Caco-2 (cell line): ENCODE data around the gene MYL6. TPM values are rescaled to one million over a fixed set of nuclear protein-coding genes. Genes with fewer than 3 reads are reported as not detected.

Experiments used
- BruUV-seq: library from RNA; stranded (reverse); fragments of 400-500 nt; replicated peaks from 2 replicates; lab custom pipeline; 2021; lab: Mats Ljungman, UMichigan
- CTCF ChIA-PET: fragments of 300-600 bp; sonication (Branson Sonifier 250); formaldehyde crosslinking; loops from one replicate; lab custom pipeline; 2022; ENCODE audit warnings: antibody characterized with exemption; lab: Charles Lee
- POLR2A ChIA-PET: fragments of 300-600 bp; sonication (Branson Sonifier 250); formaldehyde crosslinking; loops from one replicate; lab custom pipeline; 2022; ENCODE audit warnings: antibody characterized with exemption; lab: Charles Lee
- DNase-seq, 2 experiments: peaks; one replicate each; pipeline versions ENCODE4 v3.0.0 to v3.0.0-alpha.2; 2020 to 2022
- H3K27me3 ChIP-seq: replicated peaks from 2 replicates; pipeline ENCODE4 v1.6.0; 2011; ENCODE audit warnings: low read length; ENCODE audit not compliant: control insufficient read depth, insufficient read depth
- H3K36me3 ChIP-seq: 2 replicates; pipeline ENCODE4 v1.5.1; 2011; ENCODE audit warnings: low read length; ENCODE audit not compliant: control insufficient read depth, insufficient read depth
- H3K4me1 ChIP-seq: fragments of 250-450 bp; sonication (Bioruptor Pico); 2 replicates; pipeline ENCODE4 v1.5.1; 2020; ENCODE audit warnings: mild to moderate bottlenecking
- H3K4me3 ChIP-seq: 2 replicates; pipeline ENCODE4 v1.5.1; 2011; ENCODE audit warnings: low read depth, mild to moderate bottlenecking, control low read depth, low read length
- H3K9me3 ChIP-seq: fragments of 250-450 bp; sonication (Bioruptor Pico); 2 replicates; pipeline ENCODE4 v1.5.1; 2020; ENCODE audit warnings: mild to moderate bottlenecking, moderate library complexity
- H3K27ac Mint-ChIP-seq: one replicate; pipeline ENCODE4 v1.8.0; 2022; ENCODE audit warnings: mixed read lengths; ENCODE audit not compliant: unreplicated experiment
- H3K27me3 Mint-ChIP-seq: one replicate; pipeline ENCODE4 v1.8.0; 2022; ENCODE audit warnings: mixed read lengths; ENCODE audit not compliant: insufficient read depth, unreplicated experiment
- H3K36me3 Mint-ChIP-seq: one replicate; pipeline ENCODE4 v1.8.0; 2022; ENCODE audit warnings: mild to moderate bottlenecking, mixed read lengths; ENCODE audit not compliant: insufficient read depth, unreplicated experiment
- H3K4me1 Mint-ChIP-seq: one replicate; pipeline ENCODE4 v1.8.0; 2022; ENCODE audit warnings: low read depth, mixed read lengths; ENCODE audit not compliant: unreplicated experiment
- H3K4me3 Mint-ChIP-seq: one replicate; pipeline ENCODE4 v1.8.0; 2022; ENCODE audit warnings: mild to moderate bottlenecking, moderate library complexity, mixed read lengths; ENCODE audit not compliant: unreplicated experiment
- H3K9me3 Mint-ChIP-seq: one replicate; pipeline ENCODE4 v1.8.0; 2022; ENCODE audit warnings: mixed read lengths; ENCODE audit not compliant: unreplicated experiment
- intact Hi-C: fragments of 100-400 bp; cut with micrococcal nuclease; formaldehyde crosslinking; loops from one replicate; pipeline ENCODE4 v1.10.0; 2022; ENCODE audit not compliant: unreplicated experiment
- total RNA-seq: library from RNA; stranded (reverse); gene quantifications from 2 replicates; pipeline ENCODE4 v1.2.3, GENCODE V29; 2022
- TF ChIP-seq, protein P1 (sequence below), 2 experiments: fragments of 200-600 bp in 1 of 2; IDR thresholded peaks; 1 replicate in 1 of 2; 2 replicates in 1 of 2; pipeline versions ENCODE4 v1.5.1 to v1.8.0; 2011 to 2022; ENCODE audit warnings: antibody characterized with exemption in 1 of 2, control low read depth in 1 of 2, inconsistent platforms in 1 of 2, low read depth in 1 of 2, low read length in 1 of 2, mild to moderate bottlenecking in 1 of 2, moderate library complexity in 1 of 2; ENCODE audit not compliant: insufficient read depth in 1 of 2, severe bottlenecking in 1 of 2, unreplicated experiment in 1 of 2

MYL6 gene
- total RNA-seq, 1 experiment from 2014 or later = 960 TPM

DNA sequence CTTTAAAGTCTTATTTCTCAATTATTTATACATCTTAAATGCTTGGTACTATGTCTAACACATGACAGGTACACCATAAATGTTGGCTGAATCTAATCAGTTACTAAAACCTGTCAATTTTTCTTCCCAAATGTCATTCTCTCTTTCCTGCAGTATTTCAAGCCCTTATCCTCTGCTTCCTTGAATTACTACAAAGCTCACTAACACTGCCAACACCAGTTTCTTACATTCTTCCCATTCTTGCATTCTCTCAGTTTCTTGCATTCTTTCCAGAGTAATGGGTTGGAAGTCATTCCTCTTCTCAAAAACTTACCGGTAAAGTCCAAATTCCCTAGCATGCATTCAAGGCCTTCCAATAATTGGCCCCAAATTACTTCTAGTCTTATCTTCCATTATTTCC, 40.7 kb downstream of the MYL6 start:
- H3K4me1 Mint-ChIP-seq = peaks cover 22% of the 10 kb centered on the region
- POLR2A ChIA-PET = no interaction called here
- peaks cover 8% of the 10 kb centered on the region for H3K4me1 ChIP-seq
- no peak overlapping the region for H3K4me3 ChIP-seq
- TF ChIP-seq, protein P1, sequence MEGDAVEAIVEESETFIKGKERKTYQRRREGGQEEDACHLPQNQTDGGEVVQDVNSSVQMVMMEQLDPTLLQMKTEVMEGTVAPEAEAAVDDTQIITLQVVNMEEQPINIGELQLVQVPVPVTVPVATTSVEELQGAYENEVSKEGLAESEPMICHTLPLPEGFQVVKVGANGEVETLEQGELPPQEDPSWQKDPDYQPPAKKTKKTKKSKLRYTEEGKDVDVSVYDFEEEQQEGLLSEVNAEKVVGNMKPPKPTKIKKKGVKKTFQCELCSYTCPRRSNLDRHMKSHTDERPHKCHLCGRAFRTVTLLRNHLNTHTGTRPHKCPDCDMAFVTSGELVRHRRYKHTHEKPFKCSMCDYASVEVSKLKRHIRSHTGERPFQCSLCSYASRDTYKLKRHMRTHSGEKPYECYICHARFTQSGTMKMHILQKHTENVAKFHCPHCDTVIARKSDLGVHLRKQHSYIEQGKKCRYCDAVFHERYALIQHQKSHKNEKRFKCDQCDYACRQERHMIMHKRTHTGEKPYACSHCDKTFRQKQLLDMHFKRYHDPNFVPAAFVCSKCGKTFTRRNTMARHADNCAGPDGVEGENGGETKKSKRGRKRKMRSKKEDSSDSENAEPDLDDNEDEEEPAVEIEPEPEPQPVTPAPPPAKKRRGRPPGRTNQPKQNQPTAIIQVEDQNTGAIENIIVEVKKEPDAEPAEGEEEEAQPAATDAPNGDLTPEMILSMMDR (IDR thresholded peaks at IDR 0.05; ENCODE audit: insufficient read depth in 1 of 2, low read depth in 1 of 2, low read length in 1 of 2, severe bottlenecking in 1 of 2, unreplicated experiment in 1 of 2) = no peak
- peak overlapping the region; percentile 3 for H3K27ac Mint-ChIP-seq
- H3K27me3 ChIP-seq = no peaks in the 10 kb centered on the region
- H3K9me3 Mint-ChIP-seq = no peaks in the 10 kb centered on the region
- no peak overlapping the region for H3K4me3 Mint-ChIP-seq
- H3K27me3 Mint-ChIP-seq = no peaks in the 10 kb centered on the region
- H3K9me3 ChIP-seq = no peaks in the 10 kb centered on the region
- intact Hi-C loops = no loop called here
- no TSS peak for BruUV-seq
- CTCF ChIA-PET = no interaction called here
- DNase-seq = no peak
- no peaks in the 10 kb centered on the region for H3K36me3 ChIP-seq
- peaks cover 24% of the 10 kb centered on the region for H3K36me3 Mint-ChIP-seq

DNA sequence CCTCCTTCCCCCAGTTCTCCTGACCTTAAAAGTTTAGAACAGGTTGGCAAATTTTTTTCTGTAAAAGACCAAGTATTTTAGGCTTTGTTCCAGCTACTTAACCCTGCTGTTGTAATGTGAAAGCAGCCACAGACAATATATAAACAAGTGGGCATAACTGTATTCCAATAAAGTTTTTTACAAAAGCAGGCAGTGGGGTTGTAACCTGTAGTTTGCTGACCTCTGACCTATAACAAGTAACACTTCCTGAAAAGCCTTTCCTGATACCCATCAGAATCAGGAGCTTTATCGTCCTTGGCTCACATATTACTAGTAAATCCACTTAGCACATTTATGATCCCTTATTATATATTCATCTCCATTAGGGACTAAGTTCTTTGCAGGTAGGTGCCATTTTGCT, 44.2 kb downstream of the MYL6 start:
- TF ChIP-seq, protein P1 (IDR thresholded peaks at IDR 0.05; ENCODE audit: insufficient read depth in 1 of 2, low read depth in 1 of 2, low read length in 1 of 2, severe bottlenecking in 1 of 2, unreplicated experiment in 1 of 2) = no peak
- Histone ChIP-seq H3K4me3 (no peak overlapping the region), H3K27me3 (no peaks in the 10 kb centered on the region), H3K36me3 (peaks cover 1% of the 10 kb centered on the region; the same call in 1 of the 2 replicates), H3K4me1 (peaks cover under 1% of the 10 kb centered on the region; the same call in 1 of the 2 replicates), H3K9me3 (no peaks in the 10 kb centered on the region)
- no peak overlapping the region for H3K4me3 Mint-ChIP-seq
- intact Hi-C loops = no loop called here
- H3K9me3 Mint-ChIP-seq = no peaks in the 10 kb centered on the region
- no peaks in the 10 kb centered on the region for H3K27me3 Mint-ChIP-seq
- H3K36me3 Mint-ChIP-seq = peaks cover 49% of the 10 kb centered on the region
- peaks cover 13% of the 10 kb centered on the region for H3K4me1 Mint-ChIP-seq
- no TSS peak for BruUV-seq
- H3K27ac Mint-ChIP-seq = no peak overlapping the region
- DNase-seq = no peak
- CTCF ChIA-PET = interaction anchor here (0.7 to 1.5 kb wide), 4 partner anchors 13 to 75 kb away, joined by 3 to 6 read pairs (median 4); partner anchors contain the start of genes RNF41 and SMARCC2
- POLR2A ChIA-PET = interaction anchor here (0.6 to 1.0 kb wide), 2 partner anchors 19 to 97 kb away, joined by 3 read pairs; partner anchors contain the start of gene RNF41

DNA sequence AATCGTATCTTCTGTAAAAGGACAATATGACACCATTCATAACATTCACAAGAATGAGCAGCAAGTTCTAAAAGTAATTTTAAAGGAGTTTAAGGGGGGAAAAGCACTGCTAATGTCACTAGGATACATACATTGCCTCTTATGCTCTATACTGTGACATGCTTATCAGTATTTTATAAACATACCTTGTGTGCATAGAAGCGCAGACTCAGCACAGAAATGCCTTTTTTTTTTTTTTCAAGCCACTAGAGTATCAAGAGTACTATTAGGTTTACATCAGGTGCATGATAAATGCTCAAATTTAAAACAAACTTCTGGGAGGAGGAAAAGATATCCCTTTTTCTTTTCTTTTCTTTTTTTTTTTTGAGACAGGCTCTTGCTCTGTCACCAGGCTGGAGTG, 44.7 kb downstream of the MYL6 start:
- Mint-ChIP-seq H3K27ac (no peak overlapping the region), H3K27me3 (no peaks in the 10 kb centered on the region), H3K9me3 (no peaks in the 10 kb centered on the region), H3K4me1 (peaks cover 13% of the 10 kb centered on the region), H3K36me3 (peaks cover 51% of the 10 kb centered on the region), H3K4me3 (no peak overlapping the region)
- no TSS peak for BruUV-seq
- intact Hi-C loops = no loop called here
- no peaks in the 10 kb centered on the region for H3K9me3 ChIP-seq
- H3K4me3 ChIP-seq = no peak overlapping the region
- ChIA-PET CTCF (interaction anchor here (1.2 to 4.6 kb wide), 4 partner anchors 13 to 28 kb away, joined by 3 to 61 read pairs (median 5); partner anchors contain the start of genes NABP2, RNF41 and SMARCC2), POLR2A (interaction anchor here (0.7 to 1.0 kb wide), 2 partner anchors 97 to 98 kb away, joined by 3 read pairs; no protein-coding TSS in a partner anchor)
- H3K36me3 ChIP-seq = peaks cover 1% of the 10 kb centered on the region; the same call in 1 of the 2 replicates
- TF ChIP-seq, protein P1 (IDR thresholded peaks at IDR 0.05; ENCODE audit: insufficient read depth in 1 of 2, low read depth in 1 of 2, low read length in 1 of 2, severe bottlenecking in 1 of 2, unreplicated experiment in 1 of 2) = no peak
- no peaks in the 10 kb centered on the region; the same call in 1 of the 2 replicates for H3K4me1 ChIP-seq
- DNase-seq = no peak
- no peaks in the 10 kb centered on the region for H3K27me3 ChIP-seq
